GM21447 (cell line): ENCODE measurements around the gene RAB4A.

Source experiments
- ATAC-seq: cut with Tn5 transposase; IDR thresholded peaks from one replicate; pipeline ENCODE4 v1.9.1; 2021; ENCODE audit not compliant: unreplicated experiment

Gene RAB4A

DNA sequence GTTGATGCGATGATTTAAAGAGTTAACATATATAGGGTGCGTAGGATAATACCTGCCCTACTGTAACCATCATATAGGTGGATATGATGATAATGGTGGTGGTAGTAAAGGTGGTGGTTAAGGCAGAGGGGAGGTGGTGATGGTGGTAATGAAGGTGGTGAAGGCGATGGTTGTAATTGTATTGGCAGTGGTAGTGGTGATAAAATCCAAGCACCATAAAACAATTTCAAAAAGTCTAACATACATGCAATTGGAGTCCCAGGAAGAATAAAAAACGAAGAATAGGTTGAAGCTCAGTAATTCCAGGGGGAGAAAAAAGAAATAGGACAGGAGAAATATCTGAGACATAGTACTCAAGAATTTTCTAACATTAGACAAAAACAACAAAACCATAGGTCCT is 27.3 kb upstream of the RAB4A start:
- ATAC-seq = no peak

DNA sequence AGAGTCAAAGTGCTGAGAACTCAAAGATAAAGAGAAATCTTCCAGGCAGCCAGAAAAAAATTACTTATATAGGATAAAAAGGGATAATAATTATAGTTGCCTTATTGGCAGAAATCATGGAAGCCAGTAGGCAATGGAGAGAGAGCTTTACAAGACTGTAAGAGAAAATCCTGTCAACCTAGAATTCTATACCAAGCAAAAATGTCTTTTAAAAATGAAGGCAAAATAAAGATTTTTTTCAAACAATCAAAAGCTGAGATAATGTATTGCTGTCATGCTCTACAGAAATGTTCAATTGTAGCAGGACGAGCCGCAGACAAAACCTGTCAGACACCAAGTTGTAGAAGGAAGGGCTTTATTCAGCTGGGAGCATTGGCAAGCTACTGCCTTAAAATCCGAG is 26.8 kb upstream of the RAB4A start:
- ATAC-seq = no peak

DNA sequence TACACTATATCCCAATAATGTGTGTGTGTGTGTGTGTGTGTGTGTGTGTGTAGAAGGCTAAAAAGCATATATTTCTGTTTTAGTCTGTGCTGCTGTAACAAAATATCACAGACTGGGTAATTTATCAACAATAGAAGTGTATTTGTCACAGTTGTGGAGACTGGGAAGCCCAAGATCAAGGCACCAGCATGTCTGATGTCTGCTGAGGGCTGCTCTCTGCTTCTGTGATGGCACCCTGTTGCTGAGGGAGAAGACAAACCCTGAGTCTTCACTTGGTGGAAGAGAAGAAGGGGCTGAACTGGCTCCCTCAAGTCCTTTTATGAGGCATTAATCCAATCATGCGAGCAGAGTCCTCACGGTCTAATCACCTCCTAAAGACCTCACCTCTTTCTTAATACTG is 23.0 kb upstream of the RAB4A start:
- ATAC-seq = no peak

DNA sequence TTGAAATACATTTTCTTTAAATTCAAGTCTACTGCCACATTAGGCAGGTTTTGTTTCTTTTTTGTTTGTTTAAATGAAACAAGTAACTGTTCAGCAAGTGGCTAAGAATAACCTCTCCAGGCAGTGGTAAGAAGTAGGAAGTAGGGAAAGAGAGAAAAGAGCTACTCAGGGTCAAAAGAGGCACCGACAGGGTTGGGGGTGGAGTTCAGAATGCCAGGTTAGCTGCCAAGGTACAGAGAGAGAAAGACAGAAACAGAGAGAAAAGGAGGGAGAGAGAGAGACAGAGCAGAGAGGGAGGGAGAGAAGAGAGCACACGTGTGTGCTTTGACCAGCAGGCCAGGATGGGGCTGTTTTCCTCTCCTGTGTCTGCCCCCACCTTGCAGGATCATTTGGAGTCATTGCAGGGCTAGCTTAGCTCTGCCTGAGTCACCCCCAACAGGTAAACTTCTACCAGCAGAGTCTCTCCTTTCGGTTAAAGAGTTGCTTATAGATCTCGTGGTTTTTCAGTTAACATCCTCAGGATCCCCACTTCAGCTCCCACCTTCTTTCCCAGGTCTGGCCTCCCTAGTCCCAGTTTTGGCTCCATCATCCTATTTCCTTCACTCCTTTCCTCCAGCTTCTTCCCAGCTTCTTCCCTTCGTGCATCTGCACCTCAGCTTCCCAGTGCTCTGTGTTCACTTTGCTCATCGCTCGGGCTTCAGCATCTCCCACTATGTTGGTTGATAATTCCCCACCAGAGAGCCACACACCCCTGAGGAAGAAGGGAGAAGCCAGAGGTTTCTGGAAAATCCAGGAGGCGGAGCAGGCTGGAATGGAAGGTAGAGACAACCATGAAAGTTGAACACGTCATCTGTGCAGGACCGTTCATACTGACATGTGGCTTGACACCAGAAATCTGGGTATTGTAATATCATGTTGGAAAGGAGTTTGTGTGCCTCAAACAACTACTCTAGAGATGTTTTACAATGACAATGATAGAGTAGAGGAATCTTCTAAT is 21.8 kb upstream of the RAB4A start:
- ATAC-seq = no peak

DNA sequence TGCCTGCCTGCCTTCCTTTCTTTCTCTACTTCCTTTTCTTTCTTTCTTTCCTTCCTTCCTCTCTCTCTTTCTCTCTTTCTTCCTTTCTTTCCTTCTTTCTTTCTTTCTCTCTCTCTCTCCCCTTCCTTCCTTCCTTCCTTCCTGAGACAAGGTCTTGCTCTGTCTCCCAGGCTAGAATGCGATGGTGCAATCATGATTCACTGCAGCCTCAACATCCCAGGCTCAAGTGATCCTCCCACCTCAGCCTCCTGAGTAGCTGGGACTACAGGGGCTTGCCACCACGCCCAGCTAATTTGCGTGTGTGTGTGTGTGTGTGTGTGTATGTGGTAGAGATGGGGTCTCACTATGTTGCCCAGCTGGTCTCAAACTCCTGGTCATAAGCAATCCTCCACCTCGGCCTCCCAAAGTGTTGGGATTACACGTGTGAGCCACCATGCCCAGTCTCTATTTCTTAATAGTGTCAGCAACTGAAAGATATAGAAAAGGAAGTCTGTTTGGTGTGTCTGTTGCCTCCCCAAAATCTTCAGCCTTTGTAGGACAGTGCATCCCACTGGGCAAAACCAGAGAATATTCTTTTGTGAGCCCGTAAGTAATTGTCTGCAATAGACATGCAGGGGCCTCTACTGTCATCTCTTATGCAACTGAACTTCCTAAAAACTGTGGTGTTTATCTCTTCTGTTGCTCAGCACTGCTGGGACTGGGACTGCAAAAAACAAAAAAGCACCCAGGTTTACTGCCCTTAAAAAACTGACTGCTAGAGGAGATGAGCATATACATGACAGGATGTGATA is 20.9 kb upstream of the RAB4A start:
- ATAC-seq = no peak

DNA sequence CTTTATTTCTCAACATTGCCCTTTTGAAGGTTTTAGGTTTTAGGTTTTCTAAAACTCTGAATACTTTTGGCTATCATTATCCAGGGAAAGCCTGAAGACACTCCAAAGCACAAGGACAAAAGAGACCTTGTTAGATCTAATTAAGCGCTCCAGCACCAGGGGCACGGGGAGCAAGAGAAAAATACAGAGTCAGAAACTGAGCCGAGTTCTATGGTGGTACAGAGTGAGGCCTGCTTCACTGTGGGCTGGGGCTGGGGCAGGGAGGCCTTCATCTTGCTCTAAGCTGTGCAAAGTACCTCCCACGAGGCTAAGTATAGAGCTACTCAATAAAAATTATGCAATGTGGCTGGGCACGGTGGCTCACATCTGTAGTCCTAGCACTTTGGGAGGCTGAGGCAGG is 19.7 kb upstream of the RAB4A start:
- ATAC-seq = no peak

DNA sequence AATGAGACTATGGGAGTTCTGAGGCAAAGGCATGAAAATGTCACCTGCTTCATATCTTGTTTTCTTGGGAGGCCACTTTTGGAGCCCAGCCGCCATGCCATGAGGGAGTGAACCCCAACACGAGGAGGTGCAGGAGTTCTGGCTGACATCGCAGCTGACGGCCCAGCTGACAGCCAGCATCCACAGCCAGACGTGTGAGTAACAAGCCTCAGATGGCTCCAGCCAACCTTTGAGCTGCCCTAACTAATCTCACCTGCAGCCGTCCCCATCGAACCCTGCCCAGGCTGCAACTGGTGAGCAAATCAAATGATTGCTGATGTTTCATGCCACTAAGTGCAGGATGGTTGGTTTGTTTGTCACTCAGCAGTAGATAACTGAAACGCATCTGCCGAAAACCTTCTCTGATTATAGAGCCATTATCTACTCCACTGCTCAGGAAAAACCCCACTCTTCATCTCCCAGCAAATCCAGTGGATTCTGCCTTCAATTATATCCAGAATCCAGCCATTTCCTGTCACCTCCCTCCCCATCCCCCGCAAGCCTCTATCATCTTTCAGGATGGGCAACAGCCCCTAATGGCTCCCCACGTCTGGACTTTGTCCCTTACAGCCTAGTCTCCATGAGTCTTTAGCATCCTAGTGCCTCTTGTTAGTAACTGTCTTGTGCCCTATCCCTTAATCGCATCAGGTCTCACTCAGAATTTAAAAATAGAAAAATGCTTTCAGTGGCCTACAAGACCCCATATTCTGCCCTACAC is 18.5 kb upstream of the RAB4A start:
- ATAC-seq = no peak

DNA sequence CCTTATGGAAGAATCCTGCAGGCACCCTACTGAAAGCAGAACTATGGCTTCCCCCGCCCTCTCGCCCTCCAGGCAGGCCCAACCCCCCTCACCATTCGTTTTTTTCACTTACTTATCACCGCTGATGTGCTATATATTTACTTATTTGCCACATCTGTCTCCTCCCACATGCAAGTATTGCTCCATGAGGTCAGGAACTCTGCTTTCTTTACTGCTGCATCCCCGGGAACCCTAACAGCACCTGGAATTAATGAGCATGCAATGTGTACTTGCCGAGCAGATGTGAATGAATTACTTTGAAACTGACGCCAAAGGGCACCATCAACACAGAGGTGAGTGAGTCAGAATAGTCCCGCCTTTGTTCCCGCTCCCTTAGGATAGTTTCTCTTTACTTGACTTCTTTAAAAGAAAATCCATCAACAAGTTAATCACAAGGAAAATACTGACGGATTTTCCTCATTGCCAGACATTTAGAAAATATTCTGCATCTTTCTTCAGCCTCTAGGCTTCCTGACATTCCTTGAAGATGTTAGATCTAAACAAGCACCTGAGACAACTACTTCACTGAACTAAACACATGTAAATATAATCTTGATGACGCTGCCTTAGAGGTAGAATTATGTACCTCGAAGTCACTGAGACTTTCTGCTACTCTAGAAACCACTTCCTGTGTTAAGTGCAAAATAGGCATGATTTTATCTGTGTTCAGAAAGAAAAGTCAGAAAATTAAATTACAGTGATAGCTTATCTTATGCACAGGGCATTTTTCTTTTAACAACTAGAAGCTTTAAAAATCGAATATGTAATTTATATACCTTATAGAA is 17.5 kb upstream of the RAB4A start:
- peak; percentile 70 for ATAC-seq

DNA sequence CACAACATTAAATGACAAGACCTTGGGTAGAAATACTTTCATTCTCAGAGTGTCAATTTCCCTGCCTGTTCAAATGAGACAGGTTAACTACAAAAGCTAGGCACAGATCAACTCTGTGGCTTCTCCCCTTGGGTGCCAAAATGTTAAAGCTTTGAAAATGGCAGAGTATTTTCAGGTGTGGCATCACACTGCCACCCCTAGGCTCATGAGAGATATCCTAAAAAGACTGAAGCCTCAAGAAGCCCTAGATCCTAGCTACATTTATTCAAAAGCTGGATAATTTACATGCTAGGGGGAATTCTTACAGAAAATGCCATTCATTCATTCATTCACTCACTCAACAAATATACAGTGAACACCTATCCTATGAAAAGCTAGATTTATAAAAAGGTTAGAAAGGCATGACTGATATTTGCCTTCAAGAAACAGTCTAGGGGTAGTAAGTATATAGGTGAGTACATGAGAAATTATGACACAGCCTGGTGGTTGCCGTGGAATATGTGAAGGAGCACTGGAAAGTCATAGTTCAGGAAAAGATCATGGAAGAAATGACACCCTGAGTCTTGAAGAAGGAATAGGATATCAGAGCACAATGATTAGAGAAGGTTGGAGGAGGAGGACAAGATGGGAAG is 15.9 kb upstream of the RAB4A start:
- ATAC-seq = no peak

DNA sequence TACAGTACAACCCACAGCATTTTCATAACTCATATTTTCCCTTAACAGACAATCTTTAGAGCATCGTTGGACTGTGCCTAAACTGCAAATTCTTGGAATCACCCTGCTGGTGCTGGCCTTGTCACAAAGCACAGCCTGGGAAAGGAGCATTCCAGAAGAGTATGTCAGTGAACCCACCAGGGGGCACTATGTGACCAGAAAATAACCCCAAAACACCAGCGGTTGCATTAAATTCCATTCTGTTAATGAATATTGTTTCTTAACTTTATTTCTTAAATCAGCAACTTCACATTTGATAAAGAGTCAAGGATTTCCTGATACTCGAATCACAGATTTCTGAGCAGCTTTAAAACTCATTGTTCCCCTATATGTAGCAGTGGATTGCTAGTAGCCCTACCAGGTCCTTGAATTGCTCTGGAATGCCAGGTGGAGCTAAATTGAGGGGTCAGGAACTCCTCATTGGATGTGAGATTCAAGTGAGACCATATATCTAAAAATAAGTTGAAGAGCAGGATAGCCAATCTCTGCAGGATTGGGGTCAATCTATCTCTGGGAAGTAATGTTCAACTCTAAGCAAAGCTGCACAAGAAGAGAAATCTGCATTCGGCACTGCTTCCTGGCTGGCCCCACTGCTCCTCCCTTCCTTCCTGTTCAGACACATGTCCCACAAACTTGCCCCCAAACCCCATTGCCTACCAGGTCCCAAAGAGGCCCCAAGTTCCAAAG is 12.7 kb upstream of the RAB4A start:
- no peak for ATAC-seq

DNA sequence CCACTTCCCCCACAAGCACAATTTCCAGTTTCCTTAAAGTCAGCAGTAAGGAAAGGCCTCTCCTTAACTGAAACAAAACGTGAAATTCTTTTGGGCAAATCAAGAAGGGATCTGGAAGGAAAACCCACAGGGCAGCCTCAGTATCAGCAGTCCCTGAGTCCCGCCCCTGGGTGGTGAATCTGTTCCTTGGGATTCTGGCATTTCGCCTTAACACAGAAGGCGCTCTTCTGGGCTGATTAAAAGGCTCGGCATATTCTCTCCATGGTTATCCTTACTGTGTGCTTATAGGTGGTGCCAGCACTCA is 12.2 kb upstream of the RAB4A start:
- ATAC-seq = no peak

DNA sequence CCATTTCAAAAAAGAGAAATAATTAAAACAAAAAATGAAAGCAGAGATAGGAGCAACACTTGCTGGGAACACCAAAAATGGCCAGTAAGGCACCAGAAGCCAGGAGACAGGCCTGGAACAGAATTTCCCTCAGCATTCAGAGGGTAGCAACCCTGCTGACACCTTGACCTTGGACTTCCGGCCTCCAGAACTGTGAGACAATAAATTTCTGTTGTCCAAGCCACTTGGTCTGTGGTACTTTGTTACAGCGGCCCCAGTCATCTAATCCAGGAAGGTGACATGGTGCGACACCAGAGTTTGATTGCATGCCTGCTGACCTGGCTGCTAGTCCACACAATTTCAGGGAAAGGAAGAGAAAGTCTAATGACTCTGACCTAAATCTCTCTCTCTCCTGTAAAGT is 10.6 kb upstream of the RAB4A start:
- ATAC-seq = no peak

DNA sequence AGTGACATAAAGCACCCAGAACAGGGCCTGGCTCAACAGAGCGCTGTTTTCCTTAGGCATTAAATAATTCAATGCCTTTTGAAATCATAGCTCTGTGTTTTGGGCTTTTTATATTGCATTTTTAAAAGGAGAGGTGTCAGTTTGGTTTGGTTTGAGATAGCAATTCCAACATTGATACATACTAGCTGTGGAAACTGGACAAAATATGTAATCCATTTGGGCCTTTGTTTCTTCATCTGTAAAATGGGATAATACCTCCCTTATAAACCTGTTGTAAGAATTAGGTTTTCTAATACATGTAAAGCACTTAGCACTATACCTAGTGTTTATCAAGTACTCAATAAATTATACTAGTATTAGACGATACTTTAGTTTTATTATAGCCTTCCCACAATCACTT is 8.7 kb upstream of the RAB4A start:
- no peak for ATAC-seq

DNA sequence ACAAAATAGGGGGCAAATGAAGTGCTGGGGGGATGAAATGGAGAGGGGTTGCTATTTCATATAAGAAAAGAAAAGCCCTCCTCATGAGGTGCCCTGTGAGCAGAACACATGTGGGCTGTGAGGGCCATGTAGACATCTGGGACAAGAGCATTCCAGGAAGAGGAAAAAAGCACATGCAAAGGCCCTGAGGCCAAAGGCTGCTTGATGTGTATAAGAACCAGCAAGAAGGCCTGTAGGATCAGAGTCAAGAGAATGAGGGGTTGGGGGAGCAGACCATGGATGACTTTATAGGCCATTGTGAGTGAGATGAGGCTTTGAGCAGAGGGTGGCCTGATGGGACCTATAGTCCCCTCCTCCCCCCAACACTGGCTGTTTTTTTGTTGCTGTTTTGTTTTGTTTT is 7.7 kb upstream of the RAB4A start:
- no peak for ATAC-seq

DNA sequence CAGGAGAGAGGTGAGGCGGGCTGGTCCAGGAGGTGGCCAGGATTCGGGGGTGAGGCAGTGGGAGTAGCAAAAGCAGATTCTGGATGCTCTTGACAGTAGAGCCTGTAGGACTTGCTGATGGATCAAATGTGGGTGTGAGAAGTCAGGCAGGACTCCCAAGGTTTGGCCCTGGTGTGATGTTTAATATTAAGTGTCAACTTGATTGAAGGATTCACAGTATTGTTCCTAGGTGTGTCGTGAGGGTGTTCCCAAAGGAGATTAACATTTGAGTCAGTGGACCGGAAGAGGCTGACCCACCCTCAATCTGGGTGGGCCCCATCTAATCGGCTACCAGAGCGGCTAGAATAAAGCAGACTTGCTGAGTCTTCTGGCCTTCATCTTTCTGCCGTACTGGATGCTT is 6.8 kb upstream of the RAB4A start:
- ATAC-seq = no peak

DNA sequence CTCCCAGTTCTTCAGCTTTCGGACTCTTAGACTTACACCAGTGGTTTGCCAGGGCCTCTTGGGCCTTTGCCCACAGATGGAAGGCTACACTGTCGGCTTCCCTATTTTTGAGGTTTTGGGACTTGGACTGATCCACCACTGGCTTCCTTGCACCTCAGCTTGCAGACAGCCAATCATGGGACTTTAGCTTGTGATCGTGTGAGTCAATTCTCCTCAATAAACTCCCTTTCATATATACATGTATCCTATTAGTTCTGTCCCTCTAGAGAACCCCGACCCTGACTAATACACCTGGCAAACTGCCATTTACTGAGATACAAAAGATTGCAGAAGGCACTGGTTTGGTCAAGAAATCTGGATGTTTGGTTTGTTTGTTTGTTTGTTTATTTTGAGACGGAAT is 6.4 kb upstream of the RAB4A start:
- ATAC-seq = no peak

DNA sequence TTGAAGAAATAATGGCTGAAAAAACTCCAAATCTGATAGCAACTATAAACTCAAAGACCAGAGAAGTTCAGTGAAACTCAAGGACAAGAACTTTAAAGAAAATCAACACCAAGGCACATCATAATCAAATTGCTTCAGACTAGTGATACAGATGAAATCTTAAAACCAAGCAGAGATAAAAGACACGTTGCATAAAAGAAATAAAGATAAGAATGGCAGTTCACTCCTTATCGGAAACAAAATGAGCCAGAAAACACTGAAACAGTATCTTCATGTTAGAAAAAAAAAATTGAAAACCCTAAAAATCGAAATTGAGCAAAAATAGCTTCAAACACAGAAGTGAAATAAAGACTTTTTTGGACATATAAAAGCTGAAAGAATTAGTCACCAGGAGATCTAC is 4.6 kb upstream of the RAB4A start:
- no peak for ATAC-seq

DNA sequence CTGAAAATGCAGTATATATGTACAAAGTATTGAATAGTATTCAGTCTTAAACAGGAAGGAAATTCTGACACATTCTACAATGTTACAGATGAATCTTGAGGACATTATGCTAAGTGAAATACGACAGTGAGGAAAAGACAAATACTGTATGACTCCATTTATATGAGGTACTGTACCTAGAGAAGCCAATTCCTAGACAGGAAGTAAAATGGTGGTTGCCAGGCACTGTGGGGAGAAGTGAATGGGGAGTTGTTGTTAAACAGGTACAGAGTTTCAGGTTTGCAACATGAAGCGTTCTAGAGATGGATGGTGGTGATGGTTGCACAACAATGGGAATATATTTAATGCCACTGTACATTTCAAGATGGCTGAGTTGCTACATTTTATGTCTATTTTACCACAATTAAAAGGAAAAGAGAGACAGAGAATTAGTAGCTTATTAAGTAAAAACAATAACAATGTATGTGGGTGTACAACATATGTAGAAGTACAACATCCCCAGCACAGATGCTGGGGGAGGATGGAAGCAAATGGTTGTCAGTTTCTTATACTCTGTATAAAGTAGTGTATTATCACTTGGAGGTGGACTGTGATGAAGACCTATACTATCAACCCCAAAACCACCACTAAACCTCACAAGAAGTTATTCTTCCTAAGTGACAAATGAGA is 3.9 kb upstream of the RAB4A start:
- ATAC-seq = no peak

DNA sequence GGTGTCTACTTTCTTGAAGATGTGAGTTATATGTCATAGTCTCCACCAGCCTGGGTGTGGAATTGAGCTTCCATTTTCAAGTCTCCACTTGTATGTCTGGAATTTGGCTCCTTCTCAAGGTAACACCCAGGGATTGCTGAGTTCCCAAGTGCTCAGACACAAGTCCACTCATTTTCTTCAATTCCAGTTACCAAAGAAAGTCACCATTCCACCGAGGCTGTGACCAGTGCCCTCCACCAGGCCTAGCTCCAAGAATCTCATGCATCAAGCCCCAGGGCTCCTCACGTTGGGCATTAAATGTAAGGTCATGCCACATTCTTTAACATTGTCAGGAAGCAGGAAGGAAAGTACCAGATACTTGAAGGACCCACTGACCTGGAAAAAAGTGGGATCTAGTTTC is 2.4 kb upstream of the RAB4A start:
- ATAC-seq = no peak
